ENCODE measurements around the gene LDB2. TPM values are rescaled to one million over a fixed set of nuclear protein-coding genes. Genes with fewer than 3 reads are reported as not detected.

Gene LDB2
- total and polyA plus RNA-seq, 2 donors (not counting 3 experiments of a cell fraction or from before 2014, with no cell fraction given), result 127 to 223 TPM

- dilution Hi-C loops (cut with MboI; ENCODE audit: extremely low pct_ligation_motif_present, low sequenced_read_pairs), result no loop called here
- Histone ChIP-seq H3K9ac (replicated peaks; ENCODE audit: extremely low read depth, insufficient read depth, low read length) (no peak overlapping the region), H3K36me3 (ENCODE audit: control insufficient read depth in 2 of 2, extremely low read depth in 1 of 2, insufficient read depth in 2 of 2, low read length in 2 of 2) (no peaks in the 10 kb centered on the region), H3K9me3 (replicated peaks; ENCODE audit: control insufficient read depth, insufficient read depth, low read length) (no peaks in the 10 kb centered on the region), H3K4me1 (ENCODE audit: control insufficient read depth, extremely low read depth, insufficient read depth, low read length) (peaks cover 16% of the 10 kb centered on the region), H3K27me3 (ENCODE audit: control insufficient read depth in 2 of 2, insufficient read depth in 2 of 2, low read length in 2 of 2) (no peaks in the 10 kb centered on the region), H3K79me2 (ENCODE audit: control insufficient read depth, insufficient read depth, low read length) (no peaks in the 10 kb centered on the region), H3K4me2 (ENCODE audit: insufficient read depth, low read length) (no peak overlapping the region), H3K27ac (ENCODE audit: insufficient read depth, low read depth, low read length) (no peak overlapping the region), H3K9me1 (replicated peaks; ENCODE audit: control insufficient read depth, extremely low read depth, insufficient read depth, low read length) (no peaks in the 10 kb centered on the region), H2AFZ (ENCODE audit: low read depth, low read length) (no peak overlapping the region), H4K20me1 (replicated peaks; ENCODE audit: control insufficient read depth, extremely low read depth, insufficient read depth, low read length) (no peaks in the 10 kb centered on the region), H3K4me3 (replicated peaks in 1 of 3; ENCODE audit: insufficient read depth in 1 of 3, low read depth in 1 of 3, low read length in 3 of 3) (no peak overlapping the region)
- no peak for FAIRE-seq
- CTCF ChIA-PET, result interaction anchor here (0.9 to 1.8 kb wide), 2 partner anchors 11 to 12 kb away, joined by 3 to 5 read pairs; no protein-coding TSS in a partner anchor
- no peak for DNase-seq (ENCODE audit: low read depth, low spot score)
- intact Hi-C loops (cut with micrococcal nuclease), result no loop called here
- POLR2A ChIA-PET, result no interaction called here
- TF ChIP-seq MAX (IDR thresholded peaks at IDR 0.05; ENCODE audit: insufficient read depth, insufficient read length) (no peak), POLR2A (IDR thresholded peaks at IDR 0.05; ENCODE audit: low read depth, low read length) (no peak), JUN (IDR thresholded peaks at IDR 0.05; ENCODE audit: borderline replicate concordance, insufficient read depth, insufficient read length, low read depth) (no peak), MYC (IDR thresholded peaks at IDR 0.05; ENCODE audit: low read depth, low read length) (no peak)
- no TSS peak for BruUV-seq (replicated peaks)
Measured at GRCh38 chr4:16717266-16717970, 181.0 kb downstream of the LDB2 start.

- H4K20me1 ChIP-seq (replicated peaks; ENCODE audit: control insufficient read depth, extremely low read depth, insufficient read depth, low read length), result no peaks in the 10 kb centered on the region
- no peaks in the 10 kb centered on the region for H3K9me1 ChIP-seq (replicated peaks; ENCODE audit: control insufficient read depth, extremely low read depth, insufficient read depth, low read length)
- no peak overlapping the region for H3K4me2 ChIP-seq (ENCODE audit: insufficient read depth, low read length)
- H3K4me1 ChIP-seq (ENCODE audit: control insufficient read depth, extremely low read depth, insufficient read depth, low read length), result no peaks in the 10 kb centered on the region
- no peak overlapping the region for H2AFZ ChIP-seq (ENCODE audit: low read depth, low read length)
- ChIA-PET POLR2A (no interaction called here), CTCF (no interaction called here)
- H3K4me3 ChIP-seq (replicated peaks in 1 of 3; ENCODE audit: insufficient read depth in 1 of 3, low read depth in 1 of 3, low read length in 3 of 3), result no peak overlapping the region
- H3K9me3 ChIP-seq (replicated peaks; ENCODE audit: control insufficient read depth, insufficient read depth, low read length), result no peaks in the 10 kb centered on the region
- intact Hi-C loops (cut with micrococcal nuclease) (no loop called here), dilution Hi-C loops (cut with MboI; ENCODE audit: extremely low pct_ligation_motif_present, low sequenced_read_pairs) (no loop called here)
- no peaks in the 10 kb centered on the region for H3K27me3 ChIP-seq (ENCODE audit: control insufficient read depth in 2 of 2, insufficient read depth in 2 of 2, low read length in 2 of 2)
- no peaks in the 10 kb centered on the region for H3K79me2 ChIP-seq (ENCODE audit: control insufficient read depth, insufficient read depth, low read length)
- no TSS peak for BruUV-seq (replicated peaks)
- no peak for FAIRE-seq
- no peak for DNase-seq (ENCODE audit: low read depth, low spot score)
- no peak for TF ChIP-seq JUN (IDR thresholded peaks at IDR 0.05; ENCODE audit: borderline replicate concordance, insufficient read depth, insufficient read length, low read depth)
- TF ChIP-seq FOS (IDR thresholded peaks at IDR 0.05; ENCODE audit: borderline replicate concordance, insufficient read depth, low read length), result no peak
- TF ChIP-seq EZH2 (IDR thresholded peaks at IDR 0.05; ENCODE audit: borderline replicate concordance, low read depth, low read length, severe bottlenecking), result no peak
- TF ChIP-seq POLR2AphosphoS5 (IDR thresholded peaks at IDR 0.05; ENCODE audit: insufficient read depth, low read depth, low read length), result no peak
- TF ChIP-seq POLR2A (IDR thresholded peaks at IDR 0.05; ENCODE audit: low read depth, low read length), result no peak
- TF ChIP-seq MYC (IDR thresholded peaks at IDR 0.05; ENCODE audit: low read depth, low read length), result no peak
- no peak for TF ChIP-seq GATA2 (IDR thresholded peaks at IDR 0.05; ENCODE audit: insufficient read depth, insufficient read length, low read depth, low read length)
- no peak for TF ChIP-seq CTCF (IDR thresholded peaks at IDR 0.05; ENCODE audit: extremely low read depth in 1 of 2, insufficient read depth in 1 of 2, low read depth in 1 of 2, low read length in 2 of 2)
- no peak for TF ChIP-seq MAX (IDR thresholded peaks at IDR 0.05; ENCODE audit: insufficient read depth, insufficient read length)
- H3K9ac ChIP-seq (replicated peaks; ENCODE audit: extremely low read depth, insufficient read depth, low read length), result no peak overlapping the region
- H3K27ac ChIP-seq (ENCODE audit: insufficient read depth, low read depth, low read length), result no peak overlapping the region
- no peaks in the 10 kb centered on the region for H3K36me3 ChIP-seq (ENCODE audit: control insufficient read depth in 2 of 2, extremely low read depth in 1 of 2, insufficient read depth in 2 of 2, low read length in 2 of 2)
Measured at GRCh38 chr4:16715482-16715881, 183.0 kb downstream of the LDB2 start.
